Sciatic nerve (tissue), 2 donors: Measurements from ENCODE around the gene DSTN. TPM values are rescaled to one million over a fixed set of nuclear protein-coding genes. Genes with fewer than 3 reads are reported as not detected.

ENCODE experiments used
- ATAC-seq: fragments of 200-7000 bp; cut with Tn5 transposase; one replicate; pipeline ENCODE4 v1.9.1; 2020; ENCODE audit warnings: mild to moderate bottlenecking, moderate library complexity
- DNase-seq: peaks from one replicate; pipeline ENCODE4 v3.0.0-alpha.2; 2020; ENCODE audit warnings: low spot score
- intact Hi-C: fragments of 100-400 bp; cut with DNase I; formaldehyde crosslinking; loops from one replicate; pipeline ENCODE4 v1.14.2; 2022
- total RNA-seq: library from RNA; stranded (reverse); fragmentation: NEBNext Ultra II Directional; extraction: Animal tissue kit (Norgen Biotek cat#: 25700); gene quantifications from one replicate; pipeline ENCODE4 v1.2.1, GENCODE V29; 2021
- donor health status: DM: no; HTN: no; CAD: no.
- donor health status: DM: no; HTN: no; CAD: no.

Gene DSTN
- total RNA-seq = 268 TPM

DNA sequence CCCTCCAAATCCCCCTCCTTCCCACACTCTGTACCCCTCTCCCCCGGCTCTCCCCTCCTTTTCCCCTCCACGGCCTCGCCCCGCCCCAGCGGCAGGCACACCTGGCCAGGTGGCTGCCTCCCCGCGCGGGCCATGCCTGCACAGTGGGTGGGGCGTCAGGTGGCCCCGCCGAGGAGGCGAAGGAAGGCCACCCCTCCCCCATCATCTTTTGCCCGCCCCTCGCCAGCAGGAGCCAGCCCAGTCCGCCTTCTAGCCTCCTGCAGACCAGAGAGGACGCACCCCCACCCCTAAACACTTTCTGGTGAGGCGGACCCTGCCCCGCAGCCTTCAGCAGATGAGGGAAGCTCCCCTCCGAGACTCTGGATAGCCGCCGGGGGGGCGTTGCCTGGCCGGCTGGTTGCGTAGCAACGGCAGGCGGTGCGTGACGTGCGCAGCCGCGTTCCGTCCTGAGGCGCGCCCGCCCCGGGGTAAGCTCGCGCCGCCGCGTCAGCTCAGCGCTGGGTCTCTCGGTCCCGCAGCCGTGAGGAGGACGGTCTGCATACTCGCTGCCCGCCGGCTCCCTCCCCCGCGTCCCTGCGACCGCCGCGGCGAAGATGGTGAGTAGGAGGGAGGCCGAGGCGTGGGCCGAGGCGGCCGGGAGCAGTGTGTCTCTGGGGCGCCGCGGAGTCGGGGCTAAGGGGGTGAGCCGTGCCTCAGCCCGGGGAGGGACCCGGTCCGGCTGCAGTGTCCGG, at the start of gene DSTN:
DSTN (plus strand) TSS at position 460 of the 731 bp plus-strand sequence; CDS start at position 594, 134 bp downstream.
- intact Hi-C loops = no loop called here
- peak; percentile 96 for DNase-seq
- ATAC-seq = peak; percentile 94

DNA sequence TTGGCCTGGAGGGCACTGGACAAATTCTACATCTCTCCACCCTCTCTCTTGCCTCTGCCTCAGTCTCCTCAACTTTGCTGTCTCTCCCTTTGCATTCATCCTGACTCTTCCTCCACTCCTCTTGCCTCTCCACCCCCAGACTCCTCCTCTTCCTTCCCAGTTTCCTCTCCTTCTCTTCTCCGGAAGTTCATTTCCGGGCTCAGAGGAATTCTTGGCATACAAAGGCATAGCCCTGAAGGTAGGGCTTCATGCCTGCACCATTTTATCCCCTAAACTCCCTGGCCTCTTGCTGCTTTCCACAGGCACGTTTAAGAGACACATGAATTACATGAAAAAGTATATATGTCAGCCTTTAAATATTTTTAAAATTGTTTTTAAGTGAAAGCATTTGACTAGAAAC, 49.3 kb upstream of the DSTN start:
- DNase-seq (no peak), ATAC-seq (no peak)
- intact Hi-C loops = no loop called here

DNA sequence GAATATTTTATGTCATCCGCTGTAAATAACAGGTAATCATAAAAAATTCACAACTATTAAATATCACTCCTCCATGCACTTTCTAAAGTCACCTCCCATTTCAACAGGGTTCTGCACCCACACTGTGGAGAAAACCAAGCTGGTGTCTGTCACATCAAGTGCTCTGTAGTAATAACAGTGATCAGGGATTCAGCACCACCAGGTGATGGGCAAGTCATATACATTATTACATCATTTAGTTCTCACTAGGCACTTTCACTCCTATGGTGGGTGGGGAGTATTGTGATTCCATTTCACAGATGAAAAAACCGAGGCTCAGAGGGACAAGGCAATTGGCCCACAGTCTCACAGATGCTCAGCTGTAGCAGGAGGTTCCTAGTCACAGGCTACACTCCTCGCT, 47.3 kb upstream of the DSTN start:
- no peak for ATAC-seq
- DNase-seq = no peak
- intact Hi-C loops = no loop called here

DNA sequence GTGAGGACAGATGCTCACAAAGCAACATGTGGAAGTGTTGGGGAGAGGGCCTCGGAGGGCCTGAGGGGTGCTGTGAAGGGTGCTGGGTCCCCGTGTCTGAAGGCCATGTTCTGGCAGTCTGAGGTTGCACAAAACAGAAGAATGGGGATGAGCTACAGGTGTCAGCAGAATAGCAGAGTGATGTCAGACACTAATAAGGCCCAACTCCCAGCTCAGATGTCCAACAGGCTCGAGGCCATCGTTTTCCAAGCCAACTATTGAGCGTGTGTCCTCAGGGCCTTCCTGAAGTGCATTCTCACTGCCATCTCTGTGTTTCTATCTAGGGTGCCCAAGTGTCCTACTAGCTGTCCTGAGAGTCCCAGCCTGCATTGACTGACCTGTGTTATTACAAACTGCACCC, 46.5 kb upstream of the DSTN start:
- intact Hi-C loops = no loop called here
- ATAC-seq = no peak
- DNase-seq = no peak

DNA sequence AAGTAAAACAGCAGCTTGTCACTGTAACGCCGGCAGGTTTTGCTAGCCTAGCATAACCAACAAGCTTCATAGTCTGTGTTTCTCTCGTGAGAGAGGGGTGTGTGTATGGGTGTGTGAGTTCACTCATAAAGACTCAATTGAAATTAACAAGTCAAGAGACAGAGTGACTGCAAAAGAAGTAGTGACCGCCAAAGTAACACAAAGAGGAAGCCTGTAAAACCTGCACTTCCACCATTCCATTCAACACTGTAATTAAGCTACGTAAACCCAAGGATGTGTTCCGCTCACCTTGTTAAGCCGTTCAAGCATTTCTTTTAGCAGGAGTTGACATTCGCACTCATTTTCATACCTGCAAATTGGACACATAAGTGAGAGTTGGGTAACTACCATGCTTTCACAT, 45.3 kb upstream of the DSTN start:
- intact Hi-C loops = no loop called here
- ATAC-seq (no peak), DNase-seq (no peak)

DNA sequence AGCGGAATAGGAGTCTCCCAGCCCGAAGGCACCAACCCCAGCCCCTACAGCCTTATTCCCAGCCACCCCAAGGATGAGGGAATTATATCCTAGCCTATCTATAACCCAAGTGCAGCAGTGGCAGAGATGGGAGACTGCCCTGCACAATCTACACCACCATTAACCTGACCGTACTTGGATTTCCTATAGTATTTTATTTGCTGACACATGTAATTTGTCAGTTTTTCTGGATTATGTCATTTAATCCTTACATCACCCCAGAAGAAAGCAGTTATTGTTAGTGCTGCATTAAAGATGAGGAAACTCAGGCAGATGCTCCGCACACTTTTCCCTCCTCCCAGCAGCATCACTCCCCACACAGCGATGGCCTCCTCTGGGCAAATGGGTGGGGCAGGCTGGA, 44.7 kb upstream of the DSTN start:
- no peak for ATAC-seq
- intact Hi-C loops = no loop called here
- DNase-seq = no peak

DNA sequence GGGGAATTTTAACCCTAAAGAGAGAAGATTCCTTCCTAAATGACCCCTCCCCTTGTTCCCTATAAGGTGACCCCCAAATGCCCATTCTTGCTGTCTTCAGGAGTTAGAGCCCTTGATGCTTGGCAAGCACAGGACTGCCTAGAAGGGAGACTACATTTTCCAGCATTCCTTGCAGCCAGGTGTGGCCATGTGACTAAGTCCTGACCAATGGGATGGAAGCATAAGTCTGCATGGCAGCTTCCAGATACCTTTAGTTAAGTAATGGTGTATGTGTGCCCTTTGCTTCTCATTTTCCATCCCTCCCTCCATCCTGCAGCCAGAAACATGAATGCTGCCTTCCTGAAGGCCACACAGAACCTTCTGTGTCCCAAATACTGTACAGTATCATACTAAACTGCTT, 44.2 kb upstream of the DSTN start:
- intact Hi-C loops = no loop called here
- DNase-seq (no peak), ATAC-seq (no peak)

DNA sequence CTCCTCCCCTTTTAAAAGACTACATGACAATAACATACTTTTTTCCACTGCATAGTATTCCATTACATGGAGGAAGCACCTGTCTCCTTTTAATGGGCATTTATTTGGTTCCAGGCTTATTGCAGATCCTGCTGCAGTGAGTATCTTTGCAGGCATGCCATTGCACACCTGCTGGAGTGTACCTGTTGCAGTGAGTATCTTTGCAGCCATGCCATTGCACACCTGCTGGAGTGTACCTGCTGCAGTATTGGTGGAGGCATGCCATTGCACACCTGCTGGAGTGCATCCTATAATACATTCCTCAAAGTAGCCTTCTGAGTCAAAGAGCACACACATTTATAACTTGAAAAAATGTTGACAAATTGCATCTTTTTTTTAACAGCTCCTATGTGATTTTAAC, 40.3 kb upstream of the DSTN start:
- ATAC-seq (no peak), DNase-seq (no peak)
- intact Hi-C loops = no loop called here

DNA sequence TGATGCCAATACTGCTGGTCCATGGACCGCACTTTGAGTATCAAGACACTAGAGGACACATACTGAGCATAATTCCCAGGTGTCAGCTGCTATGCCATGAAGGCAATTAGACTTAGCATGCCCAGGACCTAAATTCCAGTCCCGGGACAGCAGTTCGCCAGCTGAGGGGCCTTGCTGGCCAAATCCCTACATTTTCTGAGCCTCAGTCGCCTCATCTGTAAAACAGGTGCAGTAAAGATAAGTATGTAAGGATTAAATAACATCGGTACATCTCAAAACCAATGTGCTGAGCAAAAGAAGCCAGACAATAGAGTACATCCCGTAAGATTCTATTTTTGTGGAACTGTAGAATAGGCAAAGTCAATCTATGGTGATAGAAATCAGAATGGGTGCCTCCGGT, 39.7 kb upstream of the DSTN start:
- ATAC-seq = no peak
- intact Hi-C loops = loop anchor here (10.0 kb wide), 2 partner anchors 85 to 375 kb away; no protein-coding TSS in a partner anchor
- DNase-seq = no peak

DNA sequence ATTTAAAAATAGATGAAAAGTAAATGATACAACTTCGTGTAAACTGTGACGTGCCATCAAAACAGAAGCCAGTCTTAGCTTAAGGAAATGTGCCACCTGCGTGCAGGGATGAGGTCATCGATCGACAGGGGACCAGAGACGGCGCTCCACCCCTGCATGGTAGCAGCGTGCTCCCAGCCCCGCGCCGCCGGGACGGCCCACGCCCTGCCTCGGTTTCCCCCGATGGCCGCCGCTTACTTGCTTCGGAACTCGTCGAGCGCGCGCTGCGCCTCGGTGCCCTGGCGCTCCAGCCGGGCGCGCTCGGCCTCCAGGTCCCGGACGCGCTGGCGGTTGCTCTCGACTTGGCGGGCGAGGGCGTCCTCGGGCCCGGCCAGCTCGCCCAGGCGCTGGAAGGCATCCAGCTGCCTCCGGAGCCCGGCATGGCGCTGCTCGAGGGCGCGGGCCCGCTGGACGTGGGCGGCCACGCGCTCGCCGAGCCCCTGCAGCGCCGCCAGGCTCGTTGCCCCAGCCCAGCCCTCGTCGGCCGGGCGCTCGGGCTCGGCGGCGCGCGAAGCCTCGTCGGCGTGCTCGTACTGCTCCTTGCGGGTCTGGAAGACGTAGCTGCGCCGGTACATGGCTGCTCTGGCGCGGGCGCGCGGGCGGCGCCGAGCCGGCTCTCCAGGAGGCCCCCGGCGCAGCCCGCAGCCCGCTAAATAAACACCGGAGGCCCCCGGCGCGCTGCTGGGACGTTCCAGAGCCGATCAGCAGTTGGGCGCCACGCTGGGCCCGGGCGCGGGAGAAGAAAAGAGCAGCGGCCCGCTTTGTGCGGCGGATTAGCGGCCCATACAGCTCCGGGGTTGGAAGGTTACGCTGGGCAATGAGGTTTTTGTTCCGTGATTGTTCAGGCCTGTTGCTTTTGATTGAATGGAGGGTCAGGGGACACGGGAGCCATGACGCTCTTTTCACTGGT, 38.9 kb upstream of the DSTN start, which contains the start of gene BFSP1:
BFSP1 (minus strand) TSS at position 664 of the 949 bp plus-strand sequence; CDS start at position 614, 50 bp downstream.
- DNase-seq (no peak), ATAC-seq (peak; percentile 64)
- intact Hi-C loops = loop anchor here (10.0 kb wide), 2 partner anchors 84 to 374 kb away; no protein-coding TSS in a partner anchor

DNA sequence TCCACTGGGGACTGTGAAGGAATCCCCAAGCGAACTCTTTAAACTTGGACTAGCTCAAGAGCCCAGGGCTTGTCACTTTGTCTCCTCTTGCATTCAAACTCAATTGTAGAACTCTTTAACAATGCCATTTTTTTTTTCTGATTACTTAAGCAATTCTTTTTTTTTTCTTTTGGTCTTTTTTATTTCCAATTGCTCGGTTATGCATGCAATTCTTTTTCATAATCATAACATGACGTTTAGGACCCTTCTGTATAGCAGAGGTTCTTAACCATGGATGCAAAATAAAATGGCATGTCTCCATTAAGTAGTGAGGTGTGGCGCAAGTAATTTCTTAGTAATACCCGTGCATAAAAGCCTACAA, 38.2 kb upstream of the DSTN start:
- ATAC-seq = no peak
- intact Hi-C loops = loop anchor here (10.0 kb wide), 2 partner anchors 83 to 373 kb away; no protein-coding TSS in a partner anchor
- DNase-seq = no peak

DNA sequence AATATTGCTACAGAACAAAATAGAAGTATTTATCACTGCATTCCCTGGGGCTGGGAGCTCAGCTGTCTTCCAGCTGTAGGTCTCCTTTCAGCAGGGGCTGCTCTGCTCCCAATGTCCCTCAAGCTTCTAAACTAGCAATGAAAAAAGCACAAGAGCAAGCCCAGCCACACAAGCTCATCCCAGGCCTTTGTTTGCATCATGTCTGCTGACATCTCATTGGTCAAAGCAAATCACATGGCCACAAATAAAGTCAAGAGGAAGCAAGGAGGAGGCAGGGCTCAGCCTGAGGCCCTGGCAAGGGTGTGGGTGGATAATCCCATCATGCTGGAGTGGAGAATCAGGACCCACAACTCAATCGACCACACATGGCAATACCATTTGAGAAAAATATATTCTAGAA, 36.5 kb upstream of the DSTN start:
- peak; percentile 48 for ATAC-seq
- intact Hi-C loops = loop anchor here (10.0 kb wide), 2 partner anchors 81 to 371 kb away; no protein-coding TSS in a partner anchor
- DNase-seq = no peak

DNA sequence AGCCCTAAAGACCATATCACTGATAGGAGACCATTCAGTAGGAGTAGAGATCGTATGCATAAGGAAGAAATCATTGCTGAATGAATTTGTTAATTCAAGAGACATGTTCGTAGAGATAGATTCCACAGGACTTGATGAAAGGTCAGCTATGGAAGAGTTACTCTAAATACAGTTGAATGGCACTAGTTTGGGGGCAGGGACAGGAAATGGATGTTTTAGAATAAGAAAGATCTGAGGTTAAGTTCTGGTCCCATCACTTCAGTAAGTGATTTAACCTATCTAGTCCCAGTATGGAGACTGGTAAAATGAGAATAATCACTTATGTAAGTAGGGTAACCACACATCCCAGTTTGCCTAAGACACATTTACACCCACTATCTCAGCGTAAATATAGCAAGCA, 35.8 kb upstream of the DSTN start:
- DNase-seq (no peak), ATAC-seq (no peak)
- intact Hi-C loops = loop anchor here (10.0 kb wide), 2 partner anchors 81 to 371 kb away; no protein-coding TSS in a partner anchor

DNA sequence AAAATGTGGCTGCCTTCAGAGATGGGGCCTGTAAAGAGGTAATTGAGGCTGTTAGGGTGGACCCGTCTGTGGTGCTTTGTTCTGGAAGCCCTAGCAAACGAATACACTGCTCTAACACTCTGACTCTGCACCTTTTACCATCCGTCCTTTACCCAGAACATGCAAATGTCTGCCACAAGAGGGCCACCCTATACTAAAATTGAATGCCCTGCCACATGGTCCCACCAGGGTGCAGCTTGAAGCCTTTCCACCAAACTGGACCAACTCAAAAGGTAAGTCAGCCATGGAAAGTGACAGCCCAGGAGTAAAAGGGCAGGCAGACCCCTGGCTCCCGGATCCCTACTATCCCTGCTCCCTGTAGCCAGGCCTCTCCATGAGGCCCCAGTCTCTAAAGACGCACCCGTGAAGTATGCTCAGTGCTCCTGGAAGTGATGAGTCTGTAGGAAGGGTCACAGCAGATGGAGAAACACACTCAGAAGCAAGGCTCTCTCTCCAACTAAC, 32.9 kb upstream of the DSTN start:
- ATAC-seq (peak; percentile 96), DNase-seq (peak; percentile 77)
- intact Hi-C loops = loop anchor here (10.0 kb wide), 2 partner anchors 78 to 368 kb away; no protein-coding TSS in a partner anchor

DNA sequence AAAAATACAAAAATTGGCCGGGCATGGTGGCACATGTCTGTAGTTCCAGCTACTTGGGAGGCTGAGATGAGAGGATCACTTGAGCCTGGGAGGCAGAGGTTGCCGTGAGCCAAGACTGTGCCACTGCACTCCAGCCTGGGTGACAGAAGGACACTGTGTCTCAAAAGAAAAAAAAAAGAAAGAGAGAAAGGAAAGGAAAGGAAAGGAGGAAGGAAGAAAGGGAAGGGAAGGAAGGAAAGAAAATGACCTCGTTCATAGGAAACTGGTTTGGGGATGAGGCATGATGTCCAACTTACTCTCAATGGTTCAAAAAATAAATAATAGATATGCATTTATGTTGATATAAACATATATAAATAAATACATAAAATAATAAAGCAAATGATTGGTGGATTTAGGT, 31.9 kb upstream of the DSTN start:
- ATAC-seq = no peak
- intact Hi-C loops = loop anchor here (10.0 kb wide), 2 partner anchors 77 to 367 kb away; no protein-coding TSS in a partner anchor
- no peak for DNase-seq

DNA sequence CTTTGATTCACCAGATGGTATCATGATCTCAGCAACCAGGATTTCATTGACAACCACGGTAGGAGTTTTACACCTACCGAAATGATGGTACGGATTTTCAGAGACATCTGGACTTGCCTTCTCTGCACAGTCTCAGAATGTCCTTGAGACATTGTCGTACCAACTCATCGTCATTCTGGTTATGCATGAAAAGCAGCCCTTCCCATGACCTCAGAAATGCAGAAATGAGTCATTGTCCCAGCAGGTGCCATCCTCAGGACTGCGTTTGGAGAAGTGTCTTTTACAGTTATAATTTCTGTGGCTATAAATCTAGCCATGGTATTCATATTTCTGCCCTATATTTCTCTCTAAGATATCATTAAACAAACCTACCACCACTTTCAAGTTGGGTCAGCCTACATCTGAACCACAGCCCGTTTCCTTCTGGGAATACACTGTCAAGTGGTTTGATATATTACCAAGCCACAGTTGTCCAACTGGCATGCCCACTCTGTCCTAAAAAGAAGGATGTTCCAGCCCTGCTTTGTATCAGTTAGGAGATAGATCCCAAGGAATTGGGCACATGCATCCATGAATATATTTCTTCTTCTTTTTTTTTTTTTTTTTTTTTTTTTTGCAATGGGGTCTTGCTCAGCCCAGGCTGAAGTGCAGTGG, 31.2 kb upstream of the DSTN start:
- intact Hi-C loops = loop anchor here (10.0 kb wide), 2 partner anchors 76 to 366 kb away; no protein-coding TSS in a partner anchor

DNA sequence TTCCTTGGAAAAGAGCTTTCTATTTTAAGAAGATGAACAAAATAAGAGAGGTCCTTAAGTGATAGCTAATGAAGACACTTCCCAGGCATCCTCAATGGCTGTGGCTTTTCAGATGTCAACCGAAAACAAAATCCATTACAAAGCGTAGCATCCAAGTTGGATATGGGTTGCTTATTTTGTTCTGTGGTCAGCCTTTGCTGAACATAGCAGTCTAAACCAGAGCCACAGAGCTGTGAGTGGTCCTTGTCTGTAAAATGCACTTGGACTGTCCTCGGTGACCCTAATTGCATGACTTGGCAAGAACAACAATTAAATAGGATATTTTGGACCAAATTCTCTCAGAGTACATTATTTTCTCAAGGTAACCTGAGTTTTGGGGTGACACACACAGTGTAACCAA, 28.3 kb upstream of the DSTN start:
- intact Hi-C loops = no loop called here
- ATAC-seq (no peak), DNase-seq (no peak)

More for the DNA sequence above, 31.2 kb upstream of the DSTN start:
- DNase-seq (no peak), ATAC-seq (no peak)

DNA sequence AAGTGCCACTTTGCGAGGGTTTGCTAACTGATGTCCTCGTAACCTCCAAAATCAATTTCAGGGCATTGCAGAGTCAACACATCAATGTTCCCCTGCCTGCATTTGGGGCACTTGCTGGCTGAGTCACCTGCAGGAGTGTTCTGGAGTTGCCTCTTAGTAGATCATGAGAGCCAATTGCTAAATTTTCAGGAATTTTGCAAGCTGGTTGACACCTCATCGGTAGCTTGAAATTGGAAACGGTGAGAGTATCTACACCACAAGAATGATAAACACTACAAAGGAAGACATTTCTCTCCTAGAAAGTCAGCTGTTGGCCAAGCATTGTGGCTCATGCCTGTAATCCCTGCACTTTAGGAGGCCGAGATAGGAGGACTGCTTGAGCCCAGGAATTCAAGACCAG, 27.9 kb upstream of the DSTN start:
- ATAC-seq = no peak
- DNase-seq = no peak
- intact Hi-C loops = no loop called here

DNA sequence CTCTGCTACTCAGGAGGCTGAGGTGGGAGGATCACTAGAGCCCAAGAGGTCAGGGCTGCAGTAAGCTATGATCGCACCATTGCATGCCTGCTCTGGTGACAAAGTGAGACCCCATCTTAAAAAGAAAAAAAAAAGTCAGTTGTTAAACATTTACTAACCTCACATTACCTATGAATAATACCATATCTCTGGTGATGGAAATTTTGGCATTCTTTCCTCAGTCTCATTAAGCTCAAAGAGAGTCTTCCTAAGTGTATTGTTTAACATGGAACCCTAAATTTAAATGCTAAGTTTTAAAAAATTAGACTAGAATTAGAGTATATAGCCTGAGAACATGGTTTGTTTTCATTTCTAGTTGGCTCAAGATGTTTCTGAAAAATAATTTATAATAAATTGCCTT, 27.4 kb upstream of the DSTN start:
- DNase-seq (no peak), ATAC-seq (peak; percentile 1)
- intact Hi-C loops = no loop called here
